ENCODE results near the gene SVOPL. TPM values are rescaled to one million over a fixed set of nuclear protein-coding genes. Genes with fewer than 3 reads are reported as not detected.

The SVOPL gene
- total RNA-seq, 4 donors from 2014 or later: 0.19 to 1.9 (median 0.86) TPM; not detected in 1

- no peaks in the 10 kb centered on the region for H3K9me3 ChIP-seq
- no peak for DNase-seq (ENCODE audit: low spot score in 2 of 2)
- H3K4me1 ChIP-seq: no peaks in the 10 kb centered on the region
- H3K36me3 ChIP-seq: peaks cover 44% of the 10 kb centered on the region
- 70% methylated on average over 5 of the region's 5 CpGs for WGBS
- TF ChIP-seq POLR2AphosphoS5 (IDR thresholded peaks at IDR 0.05) (no peak), POLR2A (IDR thresholded peaks at IDR 0.05) (no peak), CTCF (IDR thresholded peaks at IDR 0.05) (no peak)
- H3K27me3 ChIP-seq: no peaks in the 10 kb centered on the region
- H3K4me3 ChIP-seq: no peak overlapping the region
- no peak overlapping the region for H3K27ac ChIP-seq
Observed at GRCh38 chr7:138546064-138546619, 155.0 kb downstream of the SVOPL start.

- Histone ChIP-seq H3K4me3 (no peak overlapping the region), H3K27me3 (no peaks in the 10 kb centered on the region), H3K36me3 (peaks cover 44% of the 10 kb centered on the region), H3K4me1 (no peaks in the 10 kb centered on the region), H3K9me3 (no peaks in the 10 kb centered on the region), H3K27ac (no peak overlapping the region)
- 82% methylated on average over 6 of the region's 6 CpGs for WGBS
- DNase-seq (ENCODE audit: low spot score in 2 of 2): no peak
- TF ChIP-seq POLR2A (IDR thresholded peaks at IDR 0.05) (no peak), POLR2AphosphoS5 (IDR thresholded peaks at IDR 0.05) (no peak), EP300 (IDR thresholded peaks at IDR 0.05) (no peak), CTCF (IDR thresholded peaks at IDR 0.05) (no peak)
Observed at GRCh38 chr7:138545123-138545522, 156.0 kb downstream of the SVOPL start.

Other genes starting within 250 kb of the SVOPL start
- gene TRIM24, start 241.1 kb downstream of the SVOPL start, total RNA-seq: 10 to 100 TPM; 16.1 to 20.8 (median 17.7) TPM
- 10 to 100 TPM; 11.4 to 20.8 (median 14.8) TPM for gene TMEM213, start 96.6 kb upstream of the SVOPL start, total RNA-seq
- 10 to 100 TPM; 16.6 to 37.2 (median 28.4) TPM for gene ATP6V0A4, start 96.8 kb upstream of the SVOPL start, total RNA-seq

Measured in suprapubic skin (tissue), 4 donors.